ENCODE data around the gene SMIM28. TPM values are rescaled to one million over a fixed set of nuclear protein-coding genes. Genes with fewer than 3 reads are reported as not detected.
"Not testable (repeated sequence)": the region's sequence is repeated elsewhere in the genome, so short reads cannot be mapped to it uniquely, and the experiment has no call there.

SMIM28 gene
- total and polyA plus RNA-seq, 2 donors from 2014 or later = not detected

- FAIRE-seq = no peak
- Histone ChIP-seq H3K4me3 (ENCODE audit: low read length in 3 of 3) (no peak overlapping the region), H3K27me3 (ENCODE audit: control insufficient read depth, insufficient read depth, low read length) (no peaks in the 10 kb centered on the region), H3K9me3 (ENCODE audit: control insufficient read depth in 2 of 3, insufficient read depth in 1 of 3, low read length in 3 of 3) (no peaks in the 10 kb centered on the region), H3K27ac (ENCODE audit: low read depth in 2 of 2, low read length in 2 of 2) (no peak overlapping the region), H3K4me1 (ENCODE audit: control insufficient read depth in 2 of 3, insufficient read depth in 2 of 3, low read depth in 1 of 3, low read length in 3 of 3) (peaks cover 0 to 3% (median 0%) of the 10 kb centered on the region in 3 donors), H3K36me3 (ENCODE audit: control insufficient read depth in 2 of 3, insufficient read depth in 3 of 3, low read length in 3 of 3) (peaks cover 0 to 7% (median 7%) of the 10 kb centered on the region in 3 donors), H3K9ac (ENCODE audit: low read length in 3 of 3) (no peak overlapping the region)
- DNase-seq = no peak
- intact Hi-C loops (cut with DNase I) = no loop called here
- TF ChIP-seq, protein P1, sequence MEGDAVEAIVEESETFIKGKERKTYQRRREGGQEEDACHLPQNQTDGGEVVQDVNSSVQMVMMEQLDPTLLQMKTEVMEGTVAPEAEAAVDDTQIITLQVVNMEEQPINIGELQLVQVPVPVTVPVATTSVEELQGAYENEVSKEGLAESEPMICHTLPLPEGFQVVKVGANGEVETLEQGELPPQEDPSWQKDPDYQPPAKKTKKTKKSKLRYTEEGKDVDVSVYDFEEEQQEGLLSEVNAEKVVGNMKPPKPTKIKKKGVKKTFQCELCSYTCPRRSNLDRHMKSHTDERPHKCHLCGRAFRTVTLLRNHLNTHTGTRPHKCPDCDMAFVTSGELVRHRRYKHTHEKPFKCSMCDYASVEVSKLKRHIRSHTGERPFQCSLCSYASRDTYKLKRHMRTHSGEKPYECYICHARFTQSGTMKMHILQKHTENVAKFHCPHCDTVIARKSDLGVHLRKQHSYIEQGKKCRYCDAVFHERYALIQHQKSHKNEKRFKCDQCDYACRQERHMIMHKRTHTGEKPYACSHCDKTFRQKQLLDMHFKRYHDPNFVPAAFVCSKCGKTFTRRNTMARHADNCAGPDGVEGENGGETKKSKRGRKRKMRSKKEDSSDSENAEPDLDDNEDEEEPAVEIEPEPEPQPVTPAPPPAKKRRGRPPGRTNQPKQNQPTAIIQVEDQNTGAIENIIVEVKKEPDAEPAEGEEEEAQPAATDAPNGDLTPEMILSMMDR (IDR thresholded peaks at IDR 0.05; ENCODE audit: borderline replicate concordance, extremely low read depth, insufficient read depth) = no peak
Measured at GRCh38 chr6:138424004-138424904, 46.5 kb downstream of the SMIM28 start.

GRCh38 chr6:138425256-138425655 lies 47.6 kb downstream of the SMIM28 start:
- H3K4me1 ChIP-seq (ENCODE audit: control insufficient read depth in 2 of 3, insufficient read depth in 2 of 3, low read depth in 1 of 3, low read length in 3 of 3); DNase-seq; H3K9ac ChIP-seq (ENCODE audit: low read length in 3 of 3); H3K4me3 ChIP-seq (ENCODE audit: low read length in 3 of 3); H3K27me3 ChIP-seq (ENCODE audit: control insufficient read depth, insufficient read depth, low read length); H3K36me3 ChIP-seq (ENCODE audit: control insufficient read depth in 2 of 3, insufficient read depth in 3 of 3, low read length in 3 of 3); H3K27ac ChIP-seq (ENCODE audit: low read depth in 2 of 2, low read length in 2 of 2); intact Hi-C loops (cut with DNase I); H3K9me3 ChIP-seq (ENCODE audit: control insufficient read depth in 2 of 3, insufficient read depth in 1 of 3, low read length in 3 of 3); FAIRE-seq: not testable (repeated sequence)

DNA sequence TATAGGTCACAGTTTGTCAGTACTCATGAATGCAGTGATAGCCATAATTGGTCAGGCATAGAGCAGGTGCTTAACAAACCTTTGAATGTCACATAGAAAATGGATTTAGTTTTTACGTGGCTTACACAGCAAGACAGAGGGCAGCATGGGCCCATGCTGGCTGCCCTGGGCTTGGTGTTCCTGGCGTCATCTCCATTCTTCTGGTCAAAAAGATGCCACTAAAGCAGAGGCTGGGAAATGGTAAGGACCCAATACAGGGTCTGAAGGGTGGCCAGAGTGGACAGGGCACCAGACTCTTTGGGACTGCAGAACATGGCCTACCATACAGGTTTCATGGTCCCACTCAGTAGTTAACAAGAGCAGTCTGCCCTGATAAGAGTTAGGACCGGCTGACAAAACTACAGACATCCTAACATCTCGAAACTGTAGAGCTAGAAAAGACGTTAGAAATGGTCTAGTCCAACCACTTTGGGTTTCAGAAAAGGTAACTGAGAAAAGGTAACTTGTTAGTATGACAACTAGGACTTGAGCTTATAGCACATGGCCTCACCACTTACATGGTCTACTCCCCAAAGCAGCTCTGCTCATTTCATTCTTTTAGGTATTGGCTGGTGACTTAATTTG lies 48.9 kb downstream of the SMIM28 start:
- Histone ChIP-seq H3K9ac (ENCODE audit: low read length in 3 of 3) (no peak overlapping the region), H3K9me3 (ENCODE audit: control insufficient read depth in 2 of 3, insufficient read depth in 1 of 3, low read length in 3 of 3) (no peaks in the 10 kb centered on the region), H3K4me3 (ENCODE audit: low read length in 3 of 3) (no peak overlapping the region), H3K4me1 (ENCODE audit: control insufficient read depth in 2 of 3, insufficient read depth in 2 of 3, low read depth in 1 of 3, low read length in 3 of 3) (peaks cover 0 to under 1% (median 0%) of the 10 kb centered on the region in 3 donors), H3K27me3 (ENCODE audit: control insufficient read depth, insufficient read depth, low read length) (no peaks in the 10 kb centered on the region), H3K27ac (ENCODE audit: low read depth in 2 of 2, low read length in 2 of 2) (no peak overlapping the region), H3K36me3 (ENCODE audit: control insufficient read depth in 2 of 3, insufficient read depth in 3 of 3, low read length in 3 of 3) (peaks cover 0 to 7% (median 4%) of the 10 kb centered on the region in 3 donors)
- intact Hi-C loops (cut with DNase I) = no loop called here
- no peak for FAIRE-seq
- DNase-seq = no peak
- TF ChIP-seq, protein P1 (IDR thresholded peaks at IDR 0.05; ENCODE audit: borderline replicate concordance, extremely low read depth, insufficient read depth) = no peak

DNA sequence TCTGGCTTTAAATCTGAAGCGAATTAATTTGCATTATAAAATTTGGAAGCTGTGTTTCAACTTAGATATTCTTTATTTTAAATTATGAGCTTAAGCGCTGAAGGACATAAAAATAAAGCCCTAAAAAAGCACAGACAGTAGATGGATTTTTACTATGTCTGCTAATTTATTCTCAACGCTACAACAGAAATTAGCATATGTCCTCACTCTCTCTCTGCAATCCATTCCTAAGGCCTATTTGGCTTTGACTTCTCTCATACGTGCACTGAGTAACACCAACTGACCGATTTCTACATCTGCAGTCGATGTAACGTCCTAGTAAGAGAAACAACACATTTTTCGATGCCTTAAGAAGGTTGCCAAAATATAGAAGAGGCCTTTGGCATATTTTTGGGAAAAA lies 50.0 kb downstream of the SMIM28 start:
- intact Hi-C loops (cut with DNase I) = no loop called here
- FAIRE-seq = no peak
- no peak overlapping the region for H3K4me3 ChIP-seq (ENCODE audit: low read length in 3 of 3)

More for the DNA sequence above, 50.0 kb downstream of the SMIM28 start:
- Histone ChIP-seq H3K9ac (ENCODE audit: low read length in 3 of 3) (no peak overlapping the region), H3K27ac (ENCODE audit: low read depth in 2 of 2, low read length in 2 of 2) (no peak overlapping the region), H3K27me3 (ENCODE audit: control insufficient read depth, insufficient read depth, low read length) (no peaks in the 10 kb centered on the region), H3K9me3 (ENCODE audit: control insufficient read depth in 2 of 3, insufficient read depth in 1 of 3, low read length in 3 of 3) (no peaks in the 10 kb centered on the region), H3K36me3 (ENCODE audit: control insufficient read depth in 2 of 3, insufficient read depth in 3 of 3, low read length in 3 of 3) (peaks cover 0 to 10% (median 7%) of the 10 kb centered on the region in 3 donors), H3K4me1 (ENCODE audit: control insufficient read depth in 2 of 3, insufficient read depth in 2 of 3, low read depth in 1 of 3, low read length in 3 of 3) (no peaks in the 10 kb centered on the region)
- TF ChIP-seq, protein P1 (IDR thresholded peaks at IDR 0.05; ENCODE audit: borderline replicate concordance, extremely low read depth, insufficient read depth) = no peak
- no peak for DNase-seq
